Measurements from ENCODE around the gene SIGLEC6. TPM values are rescaled to one million over a fixed set of nuclear protein-coding genes. Genes with fewer than 3 reads are reported as not detected.

The SIGLEC6 gene
- total and polyA plus RNA-seq, 9 donors, result 0.07 to 0.29 (median 0.22) TPM; not detected in 4

GRCh38 chr19:51467864-51468544, 63.5 kb downstream of the SIGLEC6 start:
- WGBS (ENCODE audit: insufficient coverage), result 80% methylated on average over 1 of the region's 4 CpGs
- Histone ChIP-seq H3K9me3 (replicated peaks; ENCODE audit: control insufficient read depth, low read depth, low read length) (no peaks in the 10 kb centered on the region), H3K4me3 (ENCODE audit: low read length) (no peak overlapping the region), H3K27ac (ENCODE audit: low read length) (no peak overlapping the region), H3K4me1 (ENCODE audit: control insufficient read depth, insufficient read depth, low read length) (no peaks in the 10 kb centered on the region), H3K27me3 (ENCODE audit: control insufficient read depth, insufficient read depth, low read length) (peaks cover 1% of the 10 kb centered on the region), H3K36me3 (ENCODE audit: control insufficient read depth, insufficient read depth, low read length) (no peaks in the 10 kb centered on the region)
- no peak for DNase-seq

Other genes with a start within 250 kb of the SIGLEC6 start
- gene IGLON5, start 220.0 kb downstream of the SIGLEC6 start, total RNA-seq, result not detected
- under 1 TPM; 0.14 to 0.73 (median 0.21) TPM for gene IGLON5, start 220.0 kb downstream of the SIGLEC6 start, polyA plus RNA-seq (ENCODE audit: insufficient read depth in 1 of 8, insufficient read length in 8 of 8, low replicate concordance in 1 of 8)
- 0.49 TPM for gene VSIG10L, start 189.5 kb downstream of the SIGLEC6 start, total RNA-seq
- gene VSIG10L, start 189.5 kb downstream of the SIGLEC6 start, polyA plus RNA-seq (ENCODE audit: insufficient read depth in 1 of 8, insufficient read length in 8 of 8, low replicate concordance in 1 of 8), result 1 to 10 TPM in 6 of 8 donors, under 1 TPM in 2; 0.80 to 1.7 (median 1.3) TPM
- gene ETFB, start 165.3 kb downstream of the SIGLEC6 start, total RNA-seq, result 50.1 TPM
- 10 to 100 TPM; 49.5 to 56.8 (median 53.7) TPM for gene ETFB, start 165.3 kb downstream of the SIGLEC6 start, polyA plus RNA-seq (ENCODE audit: insufficient read depth in 1 of 8, insufficient read length in 8 of 8, low replicate concordance in 1 of 8)
- gene CLDND2, start 162.7 kb downstream of the SIGLEC6 start, total RNA-seq, result 0.44 TPM
- gene CLDND2, start 162.7 kb downstream of the SIGLEC6 start, polyA plus RNA-seq (ENCODE audit: insufficient read depth in 1 of 8, insufficient read length in 8 of 8, low replicate concordance in 1 of 8), result 1 to 10 TPM in 4 of 8 donors, under 1 TPM in 4; 0.46 to 1.7 (median 1.0) TPM
- gene NKG7, start 159.0 kb downstream of the SIGLEC6 start, total RNA-seq, result 0.80 TPM
- gene NKG7, start 159.0 kb downstream of the SIGLEC6 start, polyA plus RNA-seq (ENCODE audit: insufficient read depth in 1 of 8, insufficient read length in 8 of 8, low replicate concordance in 1 of 8), result 1 to 10 TPM; 1.6 to 3.9 (median 2.2) TPM
- gene LIM2, start 143.7 kb downstream of the SIGLEC6 start, total RNA-seq, result not detected
- not detected for gene LIM2, start 143.7 kb downstream of the SIGLEC6 start, polyA plus RNA-seq (ENCODE audit: insufficient read depth in 1 of 8, insufficient read length in 8 of 8, low replicate concordance in 1 of 8)
- gene C19orf84, start 141.1 kb downstream of the SIGLEC6 start, total RNA-seq, result not detected
- under 1 TPM in 2 of 8 donors, not detected in 6; 0.17 to 0.44 TPM for gene C19orf84, start 141.1 kb downstream of the SIGLEC6 start, polyA plus RNA-seq (ENCODE audit: insufficient read depth in 1 of 8, insufficient read length in 8 of 8, low replicate concordance in 1 of 8)
- 0.22 TPM for gene SIGLEC10, start 114.0 kb downstream of the SIGLEC6 start, total RNA-seq
- 1 to 10 TPM in 6 of 8 donors, under 1 TPM in 2; 0.49 to 1.6 (median 1.1) TPM for gene SIGLEC10, start 114.0 kb downstream of the SIGLEC6 start, polyA plus RNA-seq (ENCODE audit: insufficient read depth in 1 of 8, insufficient read length in 8 of 8, low replicate concordance in 1 of 8)
- gene SIGLEC8, start 73.2 kb downstream of the SIGLEC6 start, total RNA-seq, result 0.04 TPM
- under 1 TPM in 4 of 8 donors, not detected in 4; 0.06 to 0.23 (median 0.08) TPM for gene SIGLEC8, start 73.2 kb downstream of the SIGLEC6 start, polyA plus RNA-seq (ENCODE audit: insufficient read depth in 1 of 8, insufficient read length in 8 of 8, low replicate concordance in 1 of 8)
- not detected for gene CEACAM18, start 53.1 kb downstream of the SIGLEC6 start, total RNA-seq
- not detected for gene CEACAM18, start 53.1 kb downstream of the SIGLEC6 start, polyA plus RNA-seq (ENCODE audit: insufficient read depth in 1 of 8, insufficient read length in 8 of 8, low replicate concordance in 1 of 8)
- gene SIGLEC12, start 29.9 kb downstream of the SIGLEC6 start, total RNA-seq, result not detected
- under 1 TPM in 5 of 8 donors, not detected in 3; 0.11 to 0.48 (median 0.20) TPM for gene SIGLEC12, start 29.9 kb downstream of the SIGLEC6 start, polyA plus RNA-seq (ENCODE audit: insufficient read depth in 1 of 8, insufficient read length in 8 of 8, low replicate concordance in 1 of 8)
- 6.6 TPM for gene ZNF175, start 39.6 kb upstream of the SIGLEC6 start, total RNA-seq
- 1 to 10 TPM; 6.5 to 9.7 (median 7.7) TPM for gene ZNF175, start 39.6 kb upstream of the SIGLEC6 start, polyA plus RNA-seq (ENCODE audit: insufficient read depth in 1 of 8, insufficient read length in 8 of 8, low replicate concordance in 1 of 8)
- gene SIGLEC5, start 98.7 kb upstream of the SIGLEC6 start, total RNA-seq, result 0.13 TPM
- gene SIGLEC5, start 98.7 kb upstream of the SIGLEC6 start, polyA plus RNA-seq (ENCODE audit: insufficient read depth in 1 of 8, insufficient read length in 8 of 8, low replicate concordance in 1 of 8), result under 1 TPM; 0.15 to 0.75 (median 0.48) TPM
- 0.58 TPM for gene SIGLEC14, start 115.2 kb upstream of the SIGLEC6 start, total RNA-seq
- gene SIGLEC14, start 115.2 kb upstream of the SIGLEC6 start, polyA plus RNA-seq (ENCODE audit: insufficient read depth in 1 of 8, insufficient read length in 8 of 8, low replicate concordance in 1 of 8), result 1 to 10 TPM; 1.1 to 2.7 (median 1.5) TPM
- gene SPACA6, start 161.7 kb upstream of the SIGLEC6 start, total RNA-seq, result 9.3 TPM
- 10 to 100 TPM in 3 of 8 donors, 1 to 10 TPM in 5; 6.1 to 15.2 (median 9.8) TPM for gene SPACA6, start 161.7 kb upstream of the SIGLEC6 start, polyA plus RNA-seq (ENCODE audit: insufficient read depth in 1 of 8, insufficient read length in 8 of 8, low replicate concordance in 1 of 8)
- gene HAS1, start 192.3 kb upstream of the SIGLEC6 start, total RNA-seq, result 0.35 TPM
- gene HAS1, start 192.3 kb upstream of the SIGLEC6 start, polyA plus RNA-seq (ENCODE audit: insufficient read depth in 1 of 8, insufficient read length in 8 of 8, low replicate concordance in 1 of 8), result under 1 TPM; 0.06 to 0.39 (median 0.13) TPM
- 0.66 TPM for gene FPR1, start 220.2 kb upstream of the SIGLEC6 start, total RNA-seq
- gene FPR1, start 220.2 kb upstream of the SIGLEC6 start, polyA plus RNA-seq (ENCODE audit: insufficient read depth in 1 of 8, insufficient read length in 8 of 8, low replicate concordance in 1 of 8), result 1 to 10 TPM; 1.1 to 3.2 (median 1.9) TPM
- 0.09 TPM for gene FPR2, start 229.5 kb upstream of the SIGLEC6 start, total RNA-seq
- gene FPR2, start 229.5 kb upstream of the SIGLEC6 start, polyA plus RNA-seq (ENCODE audit: insufficient read depth in 1 of 8, insufficient read length in 8 of 8, low replicate concordance in 1 of 8), result under 1 TPM; 0.23 to 0.73 (median 0.34) TPM

Data from muscle of leg (tissue), 11 donors.